MM.1S (cell line): Measurements from ENCODE around the gene NUP133.
"Not testable (repeated sequence)": the region's sequence is repeated elsewhere in the genome, so short reads cannot be mapped to it uniquely, and the experiment has no call there.

Source experiments
- DNase-seq: peaks from one replicate; pipeline ENCODE4 v3.0.0-alpha.2; 2015
- H2AFZ ChIP-seq: fragments of 300-600 bp; sonication (generic); 2 replicates; pipeline ENCODE4 v1.6.0; 2016; ENCODE audit warnings: antibody characterized with exemption, low read length
- H3F3A ChIP-seq: fragments of 300-600 bp; sonication (generic); 2 replicates; pipeline ENCODE4 v1.6.1; 2016; ENCODE audit warnings: mild to moderate bottlenecking, antibody characterized with exemption, low read length, moderate library complexity, mixed read lengths; ENCODE audit not compliant: insufficient read depth
- H3K27ac ChIP-seq: fragments of 300-600 bp; sonication (generic); 2 replicates; pipeline ENCODE4 v1.5.1; 2016; ENCODE audit warnings: mild to moderate bottlenecking, low read length
- H3K27me3 ChIP-seq: fragments of 300-600 bp; sonication (generic); replicated peaks from 2 replicates; pipeline ENCODE4 v1.6.0; 2016; ENCODE audit warnings: low read length; ENCODE audit not compliant: insufficient read depth
- H3K36me3 ChIP-seq: fragments of 300-600 bp; sonication (generic); replicated peaks from 2 replicates; pipeline ENCODE4 v1.6.1; 2016; ENCODE audit warnings: mild to moderate bottlenecking, low read length, mixed read lengths; ENCODE audit not compliant: insufficient read depth
- H3K4me1 ChIP-seq: fragments of 300-600 bp; sonication (generic); 2 replicates; pipeline ENCODE4 v1.6.1; 2016; ENCODE audit warnings: low read length, mixed read lengths
- H3K4me2 ChIP-seq: fragments of 300-600 bp; sonication (generic); 2 replicates; pipeline ENCODE4 v1.6.0; 2016; ENCODE audit warnings: low read depth, low read length
- H3K4me3 ChIP-seq: fragments of 300-600 bp; sonication (generic); 2 replicates; pipeline ENCODE4 v1.5.1; 2016; ENCODE audit warnings: low read length, mixed read lengths
- H3K79me2 ChIP-seq: fragments of 300-600 bp; sonication (generic); 2 replicates; pipeline ENCODE4 v1.6.1; 2016; ENCODE audit warnings: mixed run types, low read length, mixed read lengths
- H3K9ac ChIP-seq: fragments of 300-600 bp; sonication (generic); 2 replicates; pipeline ENCODE4 v1.6.1; 2016; ENCODE audit warnings: low read length, mixed read lengths
- H3K9me2 ChIP-seq: fragments of 300-600 bp; sonication (generic); replicated peaks from 2 replicates; pipeline ENCODE4 v1.6.1; 2016; ENCODE audit warnings: mild to moderate bottlenecking, low read length, mixed read lengths; ENCODE audit not compliant: insufficient read depth
- H3K9me3 ChIP-seq: fragments of 300-600 bp; sonication (generic); replicated peaks from 2 replicates; pipeline ENCODE4 v1.6.1; 2016; ENCODE audit warnings: mild to moderate bottlenecking, low read length, mixed read lengths; ENCODE audit not compliant: insufficient read depth
- H4K20me1 ChIP-seq: fragments of 300-600 bp; sonication (generic); 2 replicates; pipeline ENCODE4 v1.6.1; 2016; ENCODE audit warnings: mild to moderate bottlenecking, low read length, moderate library complexity, mixed read lengths; ENCODE audit not compliant: insufficient read depth
- EZH2 ChIP-seq: fragments of 300-600 bp; sonication (generic); optimal IDR thresholded peaks from 2 replicates; pipeline ENCODE3; 2017; ENCODE audit warnings: low read depth, mild to moderate bottlenecking, antibody characterized with exemption, low read length, mixed read lengths
- EZH2phosphoT487 ChIP-seq: fragments of 300-600 bp; sonication (generic); IDR thresholded peaks from 2 replicates; pipeline ENCODE4 v1.6.1; 2018; ENCODE audit warnings: antibody characterized with exemption, low read length
- TF ChIP-seq, protein P1 (sequence below): fragments of 300-600 bp; sonication (generic); IDR thresholded peaks from 2 replicates; pipeline ENCODE4 v1.5.1; 2016; ENCODE audit warnings: antibody characterized with exemption, low read length, mixed read lengths

NUP133 gene

DNA sequence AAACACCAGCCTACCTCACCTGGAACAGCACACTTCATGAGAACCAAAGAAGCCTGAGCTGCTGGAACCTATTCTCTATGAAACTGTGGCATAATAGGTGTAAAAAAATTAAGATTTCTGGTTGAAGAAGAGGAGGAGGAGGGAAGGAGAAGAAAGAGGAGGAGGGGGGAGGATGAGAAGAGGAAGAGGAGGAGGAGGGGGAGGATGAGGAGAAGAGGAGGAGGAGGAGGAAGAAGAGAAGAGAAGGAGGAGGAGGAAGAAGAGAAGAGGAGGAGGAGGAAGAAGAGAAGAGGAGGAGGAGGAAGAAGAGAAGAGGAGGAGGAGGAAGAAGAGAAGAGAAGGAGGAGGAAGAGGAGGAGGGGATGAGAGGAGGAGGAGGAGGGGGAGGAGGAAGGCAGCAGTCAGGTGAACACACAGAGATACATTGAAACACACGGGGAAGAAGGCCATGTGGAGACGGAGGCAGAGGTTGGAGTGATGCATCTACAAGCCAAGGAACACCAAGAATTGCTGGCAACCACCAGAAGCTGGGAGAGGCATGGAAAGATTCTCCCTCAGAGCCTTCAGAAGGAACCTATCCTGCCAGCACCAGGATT is 82.5 kb downstream of the NUP133 start:
- Histone ChIP-seq H3K27me3 (no peaks in the 10 kb centered on the region), H3K4me2 (no peak overlapping the region)

DNA sequence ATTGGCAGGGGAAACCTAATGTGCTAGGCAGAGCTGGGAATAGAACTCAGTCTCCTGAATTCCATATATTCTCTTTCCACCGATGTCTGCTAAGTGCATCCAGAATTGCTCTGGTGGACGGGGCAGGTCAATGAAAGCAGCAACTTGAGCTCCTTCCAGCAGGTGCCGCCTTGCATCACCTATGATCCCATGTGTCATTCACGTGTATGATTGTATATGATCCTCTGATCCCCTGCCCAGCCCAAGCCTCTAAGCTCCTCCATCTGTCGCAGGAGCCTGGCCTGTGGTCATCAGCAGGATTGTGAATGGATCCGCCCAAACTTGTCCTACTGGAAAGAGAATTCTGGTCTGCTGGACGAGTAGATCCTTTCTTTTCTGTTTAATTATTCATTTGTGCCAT is 87.4 kb downstream of the NUP133 start:
- H4K20me1 ChIP-seq = no peaks in the 10 kb centered on the region
- H3F3A ChIP-seq = no peaks in the 10 kb centered on the region
- no peak overlapping the region for H3K9ac ChIP-seq
- no peak overlapping the region for H2AFZ ChIP-seq
- no peaks in the 10 kb centered on the region for H3K9me3 ChIP-seq
- no peak overlapping the region for H3K27ac ChIP-seq
- H3K36me3 ChIP-seq = no peaks in the 10 kb centered on the region
- DNase-seq = no peak
- no peaks in the 10 kb centered on the region for H3K4me1 ChIP-seq
- TF ChIP-seq, protein P1, sequence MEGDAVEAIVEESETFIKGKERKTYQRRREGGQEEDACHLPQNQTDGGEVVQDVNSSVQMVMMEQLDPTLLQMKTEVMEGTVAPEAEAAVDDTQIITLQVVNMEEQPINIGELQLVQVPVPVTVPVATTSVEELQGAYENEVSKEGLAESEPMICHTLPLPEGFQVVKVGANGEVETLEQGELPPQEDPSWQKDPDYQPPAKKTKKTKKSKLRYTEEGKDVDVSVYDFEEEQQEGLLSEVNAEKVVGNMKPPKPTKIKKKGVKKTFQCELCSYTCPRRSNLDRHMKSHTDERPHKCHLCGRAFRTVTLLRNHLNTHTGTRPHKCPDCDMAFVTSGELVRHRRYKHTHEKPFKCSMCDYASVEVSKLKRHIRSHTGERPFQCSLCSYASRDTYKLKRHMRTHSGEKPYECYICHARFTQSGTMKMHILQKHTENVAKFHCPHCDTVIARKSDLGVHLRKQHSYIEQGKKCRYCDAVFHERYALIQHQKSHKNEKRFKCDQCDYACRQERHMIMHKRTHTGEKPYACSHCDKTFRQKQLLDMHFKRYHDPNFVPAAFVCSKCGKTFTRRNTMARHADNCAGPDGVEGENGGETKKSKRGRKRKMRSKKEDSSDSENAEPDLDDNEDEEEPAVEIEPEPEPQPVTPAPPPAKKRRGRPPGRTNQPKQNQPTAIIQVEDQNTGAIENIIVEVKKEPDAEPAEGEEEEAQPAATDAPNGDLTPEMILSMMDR = peak; percentile 9; the same call in 1 of the 2 replicates
- TF ChIP-seq EZH2phosphoT487 (no peak), EZH2 (no peak)
- H3K4me2 ChIP-seq = no peak overlapping the region
- H3K4me3 ChIP-seq = no peak overlapping the region
- H3K79me2 ChIP-seq = no peaks in the 10 kb centered on the region
- no peaks in the 10 kb centered on the region for H3K27me3 ChIP-seq
- H3K9me2 ChIP-seq = no peaks in the 10 kb centered on the region

More for the DNA sequence above, 82.5 kb downstream of the NUP133 start:
- H2AFZ ChIP-seq = no peak overlapping the region
- no peaks in the 10 kb centered on the region for H3K36me3 ChIP-seq
- peaks cover 19% of the 10 kb centered on the region for H3K4me1 ChIP-seq
- no peak overlapping the region for H3K4me3 ChIP-seq
- H3K9me2 ChIP-seq = no peaks in the 10 kb centered on the region
- H3K79me2 ChIP-seq = no peaks in the 10 kb centered on the region
- no peaks in the 10 kb centered on the region for H4K20me1 ChIP-seq
- TF ChIP-seq, protein P1 = no peak
- TF ChIP-seq EZH2 = no peak
- no peak for TF ChIP-seq EZH2phosphoT487
- no peak overlapping the region for H3K9ac ChIP-seq
- no peak for DNase-seq
- no peak overlapping the region for H3K27ac ChIP-seq
- H3K9me3 ChIP-seq = no peaks in the 10 kb centered on the region
- peaks cover 5% of the 10 kb centered on the region for H3F3A ChIP-seq

DNA sequence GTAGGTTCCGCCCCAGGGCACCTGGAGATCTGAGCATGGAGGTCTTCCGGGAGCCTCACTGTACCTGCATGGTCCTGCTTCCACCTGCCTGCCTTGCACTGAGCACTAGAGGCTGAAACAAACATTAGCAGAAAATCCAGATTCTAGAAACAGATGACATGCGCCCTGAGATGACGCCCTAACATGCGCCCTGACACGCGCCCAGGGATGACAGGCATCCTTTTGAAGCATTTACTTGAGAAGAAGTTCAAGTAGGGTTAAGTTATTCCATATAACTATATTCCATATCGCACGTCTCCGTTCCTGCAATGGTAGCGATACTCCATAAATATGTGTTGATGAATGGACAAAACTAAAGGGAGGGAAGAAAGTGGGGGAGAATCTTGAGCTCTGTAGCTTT is 87.9 kb downstream of the NUP133 start:
- Histone ChIP-seq H3K4me3 (no peak overlapping the region), H2AFZ (no peak overlapping the region), H3K4me2 (no peak overlapping the region), H3K27me3 (no peaks in the 10 kb centered on the region), H3K36me3 (no peaks in the 10 kb centered on the region), H3F3A (no peaks in the 10 kb centered on the region), H3K9me2 (no peaks in the 10 kb centered on the region), H3K9ac (no peak overlapping the region), H4K20me1 (no peaks in the 10 kb centered on the region), H3K4me1 (no peaks in the 10 kb centered on the region), H3K79me2 (no peaks in the 10 kb centered on the region), H3K27ac (no peak overlapping the region), H3K9me3 (no peaks in the 10 kb centered on the region)
- no peak for DNase-seq
- TF ChIP-seq EZH2phosphoT487 = no peak
- TF ChIP-seq, protein P1 = no peak
- TF ChIP-seq EZH2 = no peak

DNA sequence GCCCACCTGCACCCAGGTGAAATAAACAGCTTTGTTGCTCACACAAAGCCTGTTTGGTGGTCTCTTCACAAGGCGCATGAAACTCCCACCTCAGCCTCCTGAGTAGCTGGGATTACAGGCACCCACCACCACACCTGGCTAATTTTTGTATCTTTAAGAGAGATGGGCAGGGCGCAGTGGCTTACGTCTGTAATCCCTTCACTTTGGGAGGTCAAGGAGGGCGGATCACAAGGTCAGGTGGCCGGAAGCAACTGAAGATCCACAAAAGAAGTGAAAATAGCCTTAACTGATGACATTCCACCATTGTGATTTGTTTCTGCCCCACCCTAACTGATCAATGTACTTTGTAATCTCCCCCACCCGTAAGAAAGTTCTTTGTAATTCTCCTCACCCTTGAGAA is 89.6 kb downstream of the NUP133 start:
- not testable (repeated sequence) for H3K9ac ChIP-seq, H3F3A ChIP-seq, H3K9me2 ChIP-seq, H3K79me2 ChIP-seq, H3K36me3 ChIP-seq, H4K20me1 ChIP-seq, H3K4me3 ChIP-seq, H2AFZ ChIP-seq, H3K9me3 ChIP-seq, H3K27ac ChIP-seq, H3K4me1 ChIP-seq, H3K27me3 ChIP-seq, H3K4me2 ChIP-seq, DNase-seq

DNA sequence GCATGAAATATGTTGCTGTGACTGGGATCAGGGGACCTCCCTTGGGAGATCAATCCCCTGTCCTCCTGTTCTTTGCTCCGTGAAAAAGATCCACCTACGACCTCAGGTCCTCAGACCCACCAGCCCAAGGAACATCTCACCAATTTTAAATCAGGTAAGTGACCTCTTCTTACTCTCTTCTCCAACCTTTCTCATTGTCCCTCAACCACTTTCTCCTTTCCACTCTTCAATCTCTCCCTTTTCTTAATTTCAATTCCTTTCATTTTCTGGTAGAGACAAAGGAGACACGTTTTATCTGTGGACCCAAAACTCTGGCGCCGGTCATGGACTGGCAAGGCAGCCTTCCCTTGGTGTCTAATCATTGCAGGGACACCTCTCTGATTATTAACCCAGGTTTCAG is 95.3 kb downstream of the NUP133 start:
- not testable (repeated sequence) for H2AFZ ChIP-seq, H3K9me2 ChIP-seq, H3K4me1 ChIP-seq, H3K9me3 ChIP-seq, H3K4me2 ChIP-seq, H3K27ac ChIP-seq, H3K79me2 ChIP-seq, H3F3A ChIP-seq, H3K27me3 ChIP-seq, DNase-seq, H4K20me1 ChIP-seq, H3K4me3 ChIP-seq, H3K9ac ChIP-seq, H3K36me3 ChIP-seq
